Measurements from ENCODE around the gene SHB. TPM values are rescaled to one million over a fixed set of nuclear protein-coding genes. Genes with fewer than 3 reads are reported as not detected.

Gene SHB
- total RNA-seq, 2 donors from 2014 or later = 41.7 to 57.9 TPM

GRCh38 chr9:37928552-37929430 lies 140.2 kb downstream of the SHB start:
- DNase-seq (ENCODE audit: low spot score) (no peak), ATAC-seq (ENCODE audit: insufficient number of reproducible peaks, low FRiP score, low read depth) (no peak)
- peaks cover 3 to 43% of the 10 kb centered on the region in 2 donors for H3K4me1 ChIP-seq (ENCODE audit: control insufficient read depth in 1 of 2, low read depth in 2 of 2)
- H3K4me3 ChIP-seq = no peak overlapping the region
- H3K36me3 ChIP-seq = no peaks in the 10 kb centered on the region
- no peaks in the 10 kb centered on the region for H3K9me3 ChIP-seq
- no peaks in the 10 kb centered on the region for H3K27me3 ChIP-seq (replicated peaks; ENCODE audit: insufficient read depth)
- no peak overlapping the region for H3K27ac ChIP-seq
- TF ChIP-seq CTCF (IDR thresholded peaks at IDR 0.05) = no peak

GRCh38 chr9:37927601-37928551 lies 141.2 kb downstream of the SHB start:
- TF ChIP-seq CTCF (IDR thresholded peaks at IDR 0.05) = no peak
- Histone ChIP-seq H3K4me1 (ENCODE audit: control insufficient read depth in 1 of 2, low read depth in 2 of 2) (peaks cover 3 to 43% of the 10 kb centered on the region in 2 donors), H3K27me3 (replicated peaks; ENCODE audit: insufficient read depth) (no peaks in the 10 kb centered on the region), H3K36me3 (no peaks in the 10 kb centered on the region), H3K27ac (no peak overlapping the region), H3K4me3 (no peak overlapping the region), H3K9me3 (no peaks in the 10 kb centered on the region)
- DNase-seq (ENCODE audit: low spot score) (no peak), ATAC-seq (ENCODE audit: insufficient number of reproducible peaks, low FRiP score, low read depth) (no peak)

- TF ChIP-seq CTCF (IDR thresholded peaks at IDR 0.05) = no peak
- Histone ChIP-seq H3K4me1 (ENCODE audit: control insufficient read depth in 1 of 2, low read depth in 2 of 2) (peaks cover 3 to 49% of the 10 kb centered on the region in 2 donors), H3K27me3 (replicated peaks; ENCODE audit: insufficient read depth) (no peaks in the 10 kb centered on the region), H3K4me3 (no peak overlapping the region), H3K36me3 (no peaks in the 10 kb centered on the region), H3K27ac (no peak overlapping the region), H3K9me3 (no peaks in the 10 kb centered on the region)
- DNase-seq (ENCODE audit: low spot score) (no peak), ATAC-seq (ENCODE audit: insufficient number of reproducible peaks, low FRiP score, low read depth) (no peak)
Observed at GRCh38 chr9:37927132-37927531, 141.9 kb downstream of the SHB start.

GRCh38 chr9:37926737-37927118 lies 142.3 kb downstream of the SHB start:
- ATAC-seq (ENCODE audit: insufficient number of reproducible peaks, low FRiP score, low read depth) (no peak), DNase-seq (ENCODE audit: low spot score) (no peak)
- Histone ChIP-seq H3K9me3 (no peaks in the 10 kb centered on the region), H3K27ac (no peak overlapping the region), H3K27me3 (replicated peaks; ENCODE audit: insufficient read depth) (no peaks in the 10 kb centered on the region), H3K36me3 (no peaks in the 10 kb centered on the region), H3K4me1 (ENCODE audit: control insufficient read depth in 1 of 2, low read depth in 2 of 2) (peaks cover 3 to 53% of the 10 kb centered on the region in 2 donors), H3K4me3 (no peak overlapping the region)
- no peak for TF ChIP-seq CTCF (IDR thresholded peaks at IDR 0.05)

Data from thoracic aorta (tissue), 2 donors.